Measurements from ENCODE around the gene ZNF503.

Gene ZNF503

GRCh38 chr10:75431180-75432111, 29.9 kb upstream of the ZNF503 start, which contains the start of gene LRMDA:
Gene LRMDA, plus strand, starts transcription at chr10:75431624.
- peak; percentile 28 for DNase-seq (ENCODE audit: low spot score)

GRCh38 chr10:75430000-75430763, 28.6 kb upstream of the ZNF503 start:
- DNase-seq (ENCODE audit: low spot score): peak; percentile 25

GRCh38 chr10:75429159-75429827, 27.7 kb upstream of the ZNF503 start:
- DNase-seq (ENCODE audit: low spot score): no peak

GRCh38 chr10:75428434-75429158, 27.0 kb upstream of the ZNF503 start:
- DNase-seq (ENCODE audit: low spot score): peak; percentile 17

- DNase-seq (ENCODE audit: low spot score): no peak
Observed at GRCh38 chr10:75427951-75428350, 26.4 kb upstream of the ZNF503 start.

GRCh38 chr10:75426880-75427279, 25.3 kb upstream of the ZNF503 start:
- DNase-seq (ENCODE audit: low spot score): no peak

- DNase-seq (ENCODE audit: low spot score): no peak
Observed at GRCh38 chr10:75425291-75426079, 23.9 kb upstream of the ZNF503 start.

GRCh38 chr10:75424571-75424970, 23.0 kb upstream of the ZNF503 start:
- DNase-seq (ENCODE audit: low spot score): no peak

GRCh38 chr10:75422913-75423312, 21.3 kb upstream of the ZNF503 start:
- DNase-seq (ENCODE audit: low spot score): no peak

- DNase-seq (ENCODE audit: low spot score): no peak
Observed at GRCh38 chr10:75418712-75419111, 17.1 kb upstream of the ZNF503 start.

- peak; percentile 48 for DNase-seq (ENCODE audit: low spot score)
Observed at GRCh38 chr10:75418293-75418692, 16.7 kb upstream of the ZNF503 start.

GRCh38 chr10:75417522-75417927, 16.0 kb upstream of the ZNF503 start:
- peak; percentile 88 for DNase-seq (ENCODE audit: low spot score)

GRCh38 chr10:75414527-75414926, 13.0 kb upstream of the ZNF503 start:
- DNase-seq (ENCODE audit: low spot score): no peak

- no peak for DNase-seq (ENCODE audit: low spot score)
Observed at GRCh38 chr10:75410132-75411005, 8.8 kb upstream of the ZNF503 start.

GRCh38 chr10:75408911-75409885, 7.6 kb upstream of the ZNF503 start:
- peak; percentile 72 for DNase-seq (ENCODE audit: low spot score)

- DNase-seq (ENCODE audit: low spot score): no peak
Observed at GRCh38 chr10:75408509-75408875, 6.9 kb upstream of the ZNF503 start.

- no peak for DNase-seq (ENCODE audit: low spot score)
Observed at GRCh38 chr10:75407713-75408508, 6.3 kb upstream of the ZNF503 start.

GRCh38 chr10:75407224-75407712, 5.7 kb upstream of the ZNF503 start:
- DNase-seq (ENCODE audit: low spot score): no peak
